Activated CD4-positive, CD25-positive, alpha-beta regulatory T cell (primary cell): ENCODE results near the gene CBLB.

Source experiments
- DNase-seq, 4 experiments: peaks; one replicate each; lab custom pipeline; 2025; lab: John Stamatoyannopoulos, UW

CBLB gene

DNA sequence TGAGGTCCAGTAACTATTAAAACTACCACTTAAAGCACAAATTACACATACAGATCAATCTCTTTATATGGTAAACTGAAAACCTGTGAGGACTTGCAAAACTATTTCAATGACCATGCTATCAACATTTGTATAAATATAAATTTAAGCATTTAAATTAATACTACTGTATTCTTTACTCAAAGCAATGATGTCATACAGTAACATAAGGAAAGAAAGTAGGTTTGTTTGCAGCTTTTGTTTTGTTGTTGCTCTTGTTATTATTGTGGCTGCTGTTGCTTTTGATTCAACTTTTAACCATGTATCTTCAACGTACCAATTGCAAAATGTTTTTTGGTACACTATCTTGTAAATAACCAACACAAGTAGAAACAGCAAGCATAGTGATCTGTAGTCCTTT, 22.0 kb downstream of the CBLB start:
- no peak for DNase-seq

DNA sequence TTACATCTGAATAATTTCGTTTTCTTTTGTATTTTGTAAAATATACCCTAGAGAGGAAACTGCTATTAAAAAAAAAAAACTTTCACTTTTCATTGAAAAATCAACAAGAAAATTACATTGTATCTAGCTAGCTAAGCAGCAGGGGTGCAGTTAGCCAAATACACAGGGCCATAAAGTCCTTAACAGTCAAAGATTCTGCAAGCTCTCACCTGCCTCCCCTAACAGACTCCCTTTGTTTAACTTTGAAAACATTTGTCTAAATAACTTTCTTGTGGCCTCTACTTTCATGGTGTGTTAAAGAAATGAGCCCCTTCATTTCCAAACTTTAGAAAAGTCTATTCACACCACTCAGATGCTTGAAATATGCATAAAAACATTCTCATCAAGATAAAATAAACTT, 23.3 kb downstream of the CBLB start:
- no peak for DNase-seq

- no peak for DNase-seq
Measured at GRCh38 chr3:105844704-105845103, 24.1 kb downstream of the CBLB start.

DNA sequence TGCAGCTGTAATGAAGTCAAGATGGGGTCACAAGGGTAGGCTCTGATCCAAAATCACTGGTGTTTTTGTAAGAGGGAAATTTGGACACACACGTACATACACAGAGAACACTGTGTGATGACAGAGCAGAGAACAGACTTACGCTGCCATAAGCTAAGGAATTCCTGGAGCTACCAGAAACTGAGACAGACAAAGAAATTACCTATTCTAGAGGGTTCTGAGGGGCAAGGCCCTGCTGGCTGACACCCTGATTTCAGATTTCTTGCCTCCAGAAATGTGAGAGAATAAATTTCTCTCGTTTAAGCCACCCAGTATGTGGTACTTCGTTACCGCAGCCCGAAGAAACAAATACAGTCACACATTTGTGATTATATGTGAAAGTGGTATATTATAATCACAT, 24.8 kb downstream of the CBLB start:
- DNase-seq, result no peak

DNA sequence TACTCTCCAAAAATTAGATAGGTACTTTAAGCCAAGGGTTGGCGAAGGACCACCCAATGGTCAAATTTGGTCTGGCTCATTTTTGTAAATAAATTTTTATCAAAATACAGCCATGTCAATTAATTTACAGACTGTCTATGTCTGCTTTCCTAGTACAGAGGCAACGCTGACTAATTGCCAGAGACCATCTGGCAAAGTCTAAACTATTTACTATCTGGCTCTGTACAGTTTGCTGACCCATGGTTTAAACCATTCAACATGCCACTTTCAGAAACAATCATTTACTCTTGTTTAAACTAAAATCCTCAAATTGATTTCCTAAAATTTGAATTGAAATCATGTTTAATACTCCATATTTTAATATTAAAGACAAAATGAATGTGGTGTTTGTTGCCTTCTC, 25.9 kb downstream of the CBLB start:
- DNase-seq, result no peak

- no peak for DNase-seq
Measured at GRCh38 chr3:105842449-105842848, 26.4 kb downstream of the CBLB start.

GRCh38 chr3:105837947-105838346, 30.9 kb downstream of the CBLB start:
- no peak for DNase-seq

GRCh38 chr3:105837143-105837740, 31.6 kb downstream of the CBLB start:
- DNase-seq, result no peak

- DNase-seq, result no peak
Measured at GRCh38 chr3:105836533-105836932, 32.3 kb downstream of the CBLB start.

- DNase-seq, result no peak
Measured at GRCh38 chr3:105835606-105836005, 33.2 kb downstream of the CBLB start.

DNA sequence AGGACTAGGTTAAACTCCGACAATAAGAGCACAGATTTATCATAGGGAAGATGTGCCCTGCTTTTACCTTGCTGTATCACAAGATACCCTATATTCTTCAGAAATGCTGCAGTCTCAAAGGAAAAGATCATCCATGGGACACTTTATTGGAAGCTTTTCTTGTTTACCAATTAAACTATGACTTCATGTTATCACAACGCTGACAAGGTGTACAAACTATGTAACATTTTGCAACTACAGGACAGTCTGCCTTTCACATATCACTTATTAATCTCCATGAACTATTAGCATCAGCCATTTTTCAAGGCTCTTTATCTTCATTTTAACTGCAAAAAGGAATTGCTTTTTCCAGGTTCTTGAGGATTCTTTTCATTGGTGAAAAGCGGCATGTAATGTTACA, 34.0 kb downstream of the CBLB start:
- DNase-seq, result no peak

GRCh38 chr3:105832644-105833043, 36.2 kb downstream of the CBLB start:
- no peak for DNase-seq

DNA sequence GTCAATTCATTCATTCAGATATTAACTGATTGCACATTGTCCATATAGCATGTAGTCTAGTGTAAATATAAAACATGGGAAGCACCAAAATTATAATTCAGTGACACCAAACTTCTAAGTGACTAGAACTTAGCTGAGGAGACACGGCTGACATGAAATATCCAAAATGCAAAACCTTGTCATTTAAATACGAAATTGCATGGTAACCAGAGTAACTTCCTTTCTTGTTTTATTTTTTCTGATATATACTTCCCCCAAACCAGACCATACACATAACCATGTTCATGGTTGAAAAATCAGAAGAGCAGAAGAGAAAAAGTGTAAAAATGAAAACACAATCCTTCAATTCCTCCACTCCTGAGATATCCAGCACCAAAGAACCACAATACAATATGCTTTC, 38.0 kb downstream of the CBLB start:
- DNase-seq, result no peak

- no peak for DNase-seq
Measured at GRCh38 chr3:105829871-105830622, 38.8 kb downstream of the CBLB start.

- no peak for DNase-seq
Measured at GRCh38 chr3:105829229-105829628, 39.6 kb downstream of the CBLB start.

DNA sequence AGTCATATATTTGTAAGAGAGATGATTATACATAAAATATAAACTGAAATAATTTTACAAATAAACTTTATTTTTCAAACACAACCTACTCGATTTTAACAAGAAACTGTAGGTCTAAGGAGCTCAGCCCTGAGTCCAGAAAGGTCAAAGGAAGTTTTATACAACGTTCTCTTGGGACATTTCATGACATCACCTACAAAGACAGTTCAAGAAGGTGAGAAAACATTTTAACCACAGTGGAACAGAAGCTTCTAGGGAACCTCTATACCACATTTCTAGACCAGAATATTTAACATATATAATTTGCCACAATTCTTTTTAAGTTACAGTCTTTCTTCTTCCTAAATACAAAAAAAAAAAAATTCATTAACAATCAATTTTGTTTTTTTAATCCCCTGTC, 40.1 kb downstream of the CBLB start:
- DNase-seq, result no peak

- no peak for DNase-seq
Measured at GRCh38 chr3:105827959-105828358, 40.9 kb downstream of the CBLB start.

- no peak for DNase-seq
Measured at GRCh38 chr3:105826778-105827634, 41.8 kb downstream of the CBLB start.

DNA sequence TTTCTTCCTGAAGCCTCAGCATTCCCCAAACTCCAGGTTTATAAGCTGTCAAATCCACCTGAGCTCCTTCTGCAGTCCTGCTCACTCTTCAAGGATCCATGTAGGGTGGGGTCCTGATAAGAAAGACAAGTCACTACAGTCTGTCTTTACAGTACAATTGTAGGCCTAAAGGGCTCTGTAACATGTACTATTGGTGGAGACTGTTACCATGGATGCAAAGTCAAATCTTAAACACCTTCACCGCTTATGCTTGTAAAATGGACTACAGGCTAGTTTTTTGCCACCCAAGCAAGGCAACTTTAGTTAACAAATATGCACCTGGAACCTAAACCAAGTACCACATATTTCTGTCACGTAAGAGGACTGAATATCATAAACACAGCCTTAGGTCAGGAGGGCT, 44.7 kb downstream of the CBLB start:
- no peak for DNase-seq

DNA sequence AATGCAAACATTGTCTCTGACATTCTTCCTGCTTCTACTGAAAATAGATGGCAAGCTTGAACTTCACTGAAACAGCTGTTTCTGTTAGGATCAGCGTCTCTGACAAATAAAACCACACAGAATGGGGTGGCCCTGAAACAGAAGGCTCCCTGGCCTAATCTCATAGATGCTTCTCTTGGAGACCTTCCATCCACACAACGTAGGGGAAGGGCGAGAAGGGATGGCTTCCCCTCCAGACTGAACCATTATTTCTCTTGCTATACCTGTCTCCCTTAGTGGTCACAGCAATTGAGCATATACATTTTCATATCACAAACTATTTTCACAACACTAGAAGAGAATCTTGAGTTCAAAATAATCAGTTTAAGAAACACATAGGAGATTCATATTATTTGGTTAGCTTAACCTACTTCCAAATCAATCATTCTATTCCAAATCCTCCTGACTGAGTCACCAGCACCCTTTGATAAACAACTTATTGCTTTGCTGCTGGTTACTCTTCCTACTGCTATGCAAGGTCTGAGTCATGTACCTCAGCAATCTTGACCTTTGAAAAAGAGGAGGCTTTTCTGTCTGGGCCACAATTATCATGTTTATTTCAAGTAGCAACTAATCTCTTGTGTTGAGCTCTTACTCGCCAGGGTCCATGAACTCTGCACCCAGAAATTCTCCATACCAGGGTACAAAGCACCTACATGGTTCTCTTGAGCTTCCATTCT, 45.5 kb downstream of the CBLB start:
- DNase-seq, result no peak

DNA sequence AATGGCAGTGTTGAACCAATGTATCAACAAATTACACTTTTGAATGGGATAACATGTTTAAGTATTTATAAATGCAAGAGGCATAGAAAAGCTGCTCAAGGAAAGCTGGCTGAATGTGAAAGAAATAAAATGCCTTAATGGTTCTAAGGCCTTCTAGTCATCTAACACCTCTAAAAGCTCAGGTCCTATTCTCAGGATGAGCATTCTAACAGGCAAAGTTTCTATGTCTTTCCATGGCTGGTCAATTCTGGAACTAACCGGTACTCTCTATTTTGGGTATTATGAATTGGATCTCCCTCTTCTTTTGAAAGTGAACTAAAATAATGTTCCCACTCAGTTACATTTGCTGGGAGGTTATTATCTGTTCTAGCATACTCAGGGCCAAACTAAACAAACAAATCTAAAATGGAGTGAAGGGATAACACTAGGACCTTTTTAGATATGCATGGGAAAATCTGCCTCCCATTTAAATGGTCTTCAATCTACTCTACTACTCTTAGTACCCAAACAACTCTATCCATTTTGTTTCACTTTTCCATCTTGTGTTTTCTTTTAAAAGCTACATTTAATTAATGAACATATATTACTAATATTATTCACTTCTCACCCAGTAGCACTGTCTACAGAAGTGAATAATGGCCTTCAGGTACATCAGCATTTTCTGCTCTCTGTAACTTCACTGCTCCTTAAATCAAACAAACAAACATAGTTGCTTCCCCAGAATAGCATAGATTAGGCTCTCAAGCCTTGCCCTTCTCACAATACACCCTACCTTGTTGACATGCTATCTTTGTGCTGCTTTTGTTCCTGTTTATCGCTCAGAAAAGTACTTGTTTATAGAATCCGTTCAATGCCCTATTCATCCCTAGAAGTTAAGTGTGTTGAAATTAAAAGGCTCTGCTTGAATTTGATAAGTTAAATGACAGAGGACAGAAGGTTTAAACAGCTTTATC, 46.4 kb downstream of the CBLB start:
- no peak for DNase-seq
